Mesendoderm (in vitro differentiated cells): ENCODE data around the gene MPPED1.
A peak's percentile ranks its signal among the peaks of the same experiment; 100 is the strongest.

Source experiments
- DNase-seq: peaks from one replicate; pipeline ENCODE4 v3.0.0; 2013
- H2AK5ac ChIP-seq: 2 replicates; pipeline ENCODE4 v1.6.1; 2013; ENCODE audit warnings: low read length, inconsistent platforms
- H2BK120ac ChIP-seq: 2 replicates; pipeline ENCODE4 v1.6.1; 2013; ENCODE audit warnings: low read depth, mild to moderate bottlenecking, low read length, moderate library complexity, mixed read lengths
- H2BK15ac ChIP-seq: replicated peaks from 2 replicates; pipeline ENCODE4 v1.6.1; 2013; ENCODE audit warnings: low read depth, mild to moderate bottlenecking, moderate library complexity
- H2BK5ac ChIP-seq: 2 replicates; pipeline ENCODE4 v1.6.1; 2013; ENCODE audit warnings: low read length, inconsistent platforms
- H3K18ac ChIP-seq: 2 replicates; pipeline ENCODE4 v1.6.1; 2013; ENCODE audit warnings: mild to moderate bottlenecking, low read length, mixed read lengths
- H3K23ac ChIP-seq: one replicate; pipeline ENCODE4 v1.6.1; 2013; ENCODE audit warnings: low read length
- H3K27ac ChIP-seq: 2 replicates; pipeline ENCODE4 v1.5.1; 2013; ENCODE audit warnings: low read depth, mild to moderate bottlenecking, inconsistent platforms, low read length, moderate library complexity
- H3K27me3 ChIP-seq: 2 replicates; pipeline ENCODE4 v1.6.1; 2013; ENCODE audit warnings: low read length, control low read depth, mild to moderate bottlenecking, inconsistent platforms; ENCODE audit not compliant: insufficient read depth, poor library complexity
- H3K36me3 ChIP-seq: 2 replicates; pipeline ENCODE4 v1.6.1; 2013; ENCODE audit warnings: low read length, inconsistent platforms; ENCODE audit not compliant: control insufficient read depth, insufficient read depth
- H3K4ac ChIP-seq: one replicate; pipeline ENCODE4 v1.6.1; 2013; ENCODE audit warnings: low read depth, mild to moderate bottlenecking, low read length, moderate library complexity
- H3K4me1 ChIP-seq: 2 replicates; pipeline ENCODE4 v1.6.1; 2013; ENCODE audit warnings: low read depth, low read length, inconsistent platforms; ENCODE audit not compliant: control insufficient read depth
- H3K4me2 ChIP-seq: 2 replicates; pipeline ENCODE4 v1.6.1; 2013; ENCODE audit warnings: low read length
- H3K4me3 ChIP-seq: 2 replicates; pipeline ENCODE4 v1.5.1; 2013; ENCODE audit warnings: mild to moderate bottlenecking, low read length
- H3K56ac ChIP-seq: one replicate; pipeline ENCODE4 v1.6.1; 2013; ENCODE audit warnings: low read length
- H3K79me1 ChIP-seq: 2 replicates; pipeline ENCODE4 v1.6.1; 2013; ENCODE audit warnings: low read length, inconsistent platforms
- H3K79me2 ChIP-seq: 2 replicates; pipeline ENCODE4 v1.6.1; 2013; ENCODE audit warnings: mild to moderate bottlenecking, low read length; ENCODE audit not compliant: control insufficient read depth, insufficient read depth
- H3K9ac ChIP-seq: 2 replicates; pipeline ENCODE4 v1.6.1; 2013; ENCODE audit warnings: low read length, inconsistent platforms
- H4K5ac ChIP-seq: one replicate; pipeline ENCODE4 v1.6.1; 2013; ENCODE audit warnings: low read length
- H4K8ac ChIP-seq: one replicate; pipeline ENCODE4 v1.6.1; 2013; ENCODE audit warnings: low read depth, mild to moderate bottlenecking, control low read depth, low read length, moderate library complexity
- WGBS: extraction: QIAGEN DNeasy Blood & Tissue Kit; methylation state at CpG from one replicate; pipeline ENCODE4 v1.1.7; 2013; ENCODE audit warnings: low lambda C conversion rate, missing lambda C conversion rate; ENCODE audit not compliant: insufficient coverage; ENCODE audit errors: extremely low coverage; 5-methylcytosine and 5-hydroxymethylcytosine counted together

MPPED1 gene

GRCh38 chr22:43485502-43486089 is 73.8 kb downstream of the MPPED1 start:
- H3K9ac ChIP-seq, result no peak overlapping the region
- H3K56ac ChIP-seq, result no peak overlapping the region
- no peaks in the 10 kb centered on the region for H3K36me3 ChIP-seq
- no peak overlapping the region for H2AK5ac ChIP-seq
- H3K27me3 ChIP-seq, result no peaks in the 10 kb centered on the region
- DNase-seq, result no peak
- H2BK120ac ChIP-seq, result no peak overlapping the region
- no peak overlapping the region for H2BK15ac ChIP-seq
- no peaks in the 10 kb centered on the region for H3K79me2 ChIP-seq
- H3K18ac ChIP-seq, result no peak overlapping the region
- no peak overlapping the region for H2BK5ac ChIP-seq
- H3K27ac ChIP-seq, result no peak overlapping the region
- no peak overlapping the region for H3K4me2 ChIP-seq
- no peak overlapping the region for H3K4me3 ChIP-seq
- H3K4ac ChIP-seq, result no peak overlapping the region
- no CpG with 5 or more reads among the region's 20 CpGs for WGBS
- no peak overlapping the region for H4K8ac ChIP-seq
- H3K79me1 ChIP-seq, result no peaks in the 10 kb centered on the region
- no peak overlapping the region for H3K23ac ChIP-seq
- no peak overlapping the region for H4K5ac ChIP-seq
- H3K4me1 ChIP-seq, result no peaks in the 10 kb centered on the region

DNA sequence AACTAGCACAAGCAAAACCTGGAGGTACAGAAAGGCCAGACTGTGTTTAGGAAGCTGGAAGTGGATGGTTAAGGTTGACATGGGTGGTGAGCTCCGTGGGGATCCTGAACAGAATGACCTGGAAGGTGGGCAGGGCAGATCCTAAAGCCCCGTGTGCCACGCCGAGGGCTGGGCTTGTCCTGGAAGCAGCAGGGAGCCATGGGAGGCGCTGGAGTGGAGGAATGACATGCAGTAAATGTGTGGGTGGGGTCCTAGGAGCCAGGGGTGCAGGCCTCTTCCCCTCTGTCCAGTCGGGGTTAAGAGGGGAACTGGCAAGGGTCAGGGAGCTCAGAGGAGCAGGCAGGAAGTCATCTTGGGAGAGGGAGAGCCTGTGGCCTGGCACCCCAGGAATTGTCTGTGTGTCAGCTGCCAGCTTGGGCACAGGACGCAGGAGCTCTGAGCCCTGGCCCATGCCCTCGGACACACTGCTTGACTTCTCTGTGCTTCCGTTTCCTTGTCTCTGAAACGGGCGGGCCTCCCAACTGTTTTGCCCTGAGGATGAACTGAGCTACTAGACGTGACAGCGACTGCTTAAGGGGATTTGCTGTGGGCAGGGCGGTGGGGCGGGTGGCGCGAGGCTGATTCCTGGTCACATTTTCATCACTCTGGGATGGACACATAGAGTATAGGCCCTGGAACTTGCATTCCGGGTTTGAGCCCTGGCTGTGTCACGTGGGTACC is 75.7 kb downstream of the MPPED1 start:
- no peak overlapping the region for H2BK120ac ChIP-seq
- no peaks in the 10 kb centered on the region for H3K4me1 ChIP-seq
- no peak overlapping the region for H3K4me2 ChIP-seq
- H4K5ac ChIP-seq, result no peak overlapping the region
- no CpG with 5 or more reads among the region's 19 CpGs for WGBS
- H3K18ac ChIP-seq, result no peak overlapping the region
- H2AK5ac ChIP-seq, result no peak overlapping the region
- H3K27me3 ChIP-seq, result no peaks in the 10 kb centered on the region
- no peaks in the 10 kb centered on the region for H3K79me1 ChIP-seq
- no peak overlapping the region for H3K27ac ChIP-seq
- no peak overlapping the region for H4K8ac ChIP-seq
- no peak overlapping the region for H3K4me3 ChIP-seq
- H2BK15ac ChIP-seq, result no peak overlapping the region
- no peak overlapping the region for H3K4ac ChIP-seq
- H2BK5ac ChIP-seq, result no peak overlapping the region
- no peak overlapping the region for H3K56ac ChIP-seq
- H3K9ac ChIP-seq, result no peak overlapping the region
- H3K36me3 ChIP-seq, result no peaks in the 10 kb centered on the region
- no peak for DNase-seq
- H3K23ac ChIP-seq, result no peak overlapping the region
- H3K79me2 ChIP-seq, result no peaks in the 10 kb centered on the region

DNA sequence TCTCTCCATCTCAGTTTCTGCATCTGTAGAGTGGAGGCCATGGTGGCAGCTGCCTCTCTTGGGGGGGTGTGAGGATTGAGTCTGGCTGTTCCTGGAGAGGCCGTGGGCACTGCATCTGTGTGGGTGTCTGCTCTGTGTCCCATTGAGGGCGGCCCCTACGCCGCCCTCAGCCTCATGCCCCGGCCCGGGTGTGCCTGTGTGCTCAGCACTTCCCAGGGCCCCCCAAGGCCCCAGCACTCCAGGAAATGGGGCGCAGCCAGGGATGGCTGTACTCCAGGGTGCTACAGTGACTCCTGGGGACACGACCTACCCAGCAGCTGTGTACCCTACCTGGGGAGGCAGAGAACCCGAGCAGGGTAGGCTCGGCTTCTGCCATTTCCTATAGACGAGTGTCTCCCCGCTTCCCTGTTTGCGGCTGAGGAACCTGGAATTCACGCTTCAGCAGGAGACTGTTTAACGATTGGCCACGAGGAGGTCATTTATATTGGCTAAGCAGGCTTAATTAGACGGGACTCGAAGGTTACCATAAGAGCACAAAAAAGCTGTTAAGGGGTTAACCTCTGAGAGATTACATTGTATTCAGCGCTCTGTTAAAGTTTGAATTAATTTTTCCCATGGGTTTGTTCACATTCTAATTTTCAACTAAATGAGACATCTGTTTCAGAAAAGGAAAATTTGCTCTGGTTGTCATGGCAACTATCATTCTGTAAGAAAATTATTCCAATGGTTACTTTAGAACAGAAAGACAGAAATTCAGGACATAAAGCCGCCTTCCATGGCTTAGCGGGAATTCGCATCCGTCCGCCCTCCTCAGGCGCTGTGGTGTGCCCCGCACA is 76.4 kb downstream of the MPPED1 start:
- DNase-seq, result peak; percentile 35
- Histone ChIP-seq H3K27me3 (no peaks in the 10 kb centered on the region), H3K56ac (no peak overlapping the region), H3K4me3 (no peak overlapping the region), H2BK120ac (no peak overlapping the region), H3K79me2 (no peaks in the 10 kb centered on the region), H3K27ac (no peak overlapping the region), H4K8ac (no peak overlapping the region), H3K9ac (no peak overlapping the region), H3K18ac (no peak overlapping the region), H3K4me2 (no peak overlapping the region), H2BK5ac (no peak overlapping the region), H3K23ac (no peak overlapping the region), H4K5ac (no peak overlapping the region), H3K79me1 (no peaks in the 10 kb centered on the region), H2BK15ac (no peak overlapping the region), H2AK5ac (no peak overlapping the region), H3K4ac (no peak overlapping the region), H3K4me1 (no peaks in the 10 kb centered on the region), H3K36me3 (no peaks in the 10 kb centered on the region)
- WGBS, result no CpG with 5 or more reads among the region's 26 CpGs

- no peaks in the 10 kb centered on the region for H3K79me2 ChIP-seq
- H2BK15ac ChIP-seq, result no peak overlapping the region
- no CpG with 5 or more reads among the region's 10 CpGs for WGBS
- H3K27ac ChIP-seq, result no peak overlapping the region
- no peaks in the 10 kb centered on the region for H3K36me3 ChIP-seq
- no peak overlapping the region for H4K5ac ChIP-seq
- H3K56ac ChIP-seq, result no peak overlapping the region
- no peak overlapping the region for H3K9ac ChIP-seq
- no peak overlapping the region for H4K8ac ChIP-seq
- no peak overlapping the region for H3K4ac ChIP-seq
- no peak overlapping the region for H3K23ac ChIP-seq
- H3K27me3 ChIP-seq, result no peaks in the 10 kb centered on the region
- H3K79me1 ChIP-seq, result no peaks in the 10 kb centered on the region
- H3K4me3 ChIP-seq, result no peak overlapping the region
- no peak overlapping the region for H2BK5ac ChIP-seq
- no peak overlapping the region for H3K4me2 ChIP-seq
- no peak overlapping the region for H2BK120ac ChIP-seq
- no peak overlapping the region for H3K18ac ChIP-seq
- H2AK5ac ChIP-seq, result no peak overlapping the region
- no peak for DNase-seq
- H3K4me1 ChIP-seq, result no peaks in the 10 kb centered on the region
Measured at GRCh38 chr22:43488937-43489336, 77.1 kb downstream of the MPPED1 start.

DNA sequence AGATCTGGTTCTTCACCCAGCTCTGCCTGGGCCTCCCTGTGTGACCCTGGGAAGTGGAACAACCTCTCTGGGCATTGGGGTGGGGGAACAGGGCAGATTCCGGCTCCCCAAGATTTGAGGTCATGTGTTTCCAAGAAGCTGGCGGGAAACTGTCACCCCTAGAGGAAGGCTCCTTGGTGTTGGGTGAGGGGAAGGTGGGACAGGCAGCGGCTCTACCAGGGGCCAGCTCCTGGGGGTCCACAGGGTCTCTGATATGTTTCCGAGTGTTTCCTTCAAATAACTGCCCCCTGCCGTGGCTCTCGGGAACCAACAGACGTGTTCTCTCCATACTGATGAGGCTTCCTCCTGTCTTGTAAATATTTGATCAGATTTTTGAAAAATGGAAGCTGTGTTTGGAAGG is 78.5 kb downstream of the MPPED1 start:
- Histone ChIP-seq H3K4me3 (no peak overlapping the region), H2BK15ac (no peak overlapping the region), H3K4me2 (no peak overlapping the region), H2BK120ac (no peak overlapping the region), H3K23ac (no peak overlapping the region), H3K27me3 (no peaks in the 10 kb centered on the region), H2AK5ac (no peak overlapping the region), H3K4ac (no peak overlapping the region), H3K18ac (no peak overlapping the region), H4K5ac (no peak overlapping the region), H3K9ac (no peak overlapping the region), H3K4me1 (no peaks in the 10 kb centered on the region), H3K27ac (no peak overlapping the region), H2BK5ac (no peak overlapping the region), H4K8ac (no peak overlapping the region), H3K79me2 (no peaks in the 10 kb centered on the region), H3K79me1 (no peaks in the 10 kb centered on the region), H3K56ac (no peak overlapping the region), H3K36me3 (no peaks in the 10 kb centered on the region)
- WGBS, result no CpG with 5 or more reads among the region's 7 CpGs
- no peak for DNase-seq
